GM21723 (cell line): ENCODE measurements around the gene NLGN1.
"Not testable (repeated sequence)": the region's sequence is repeated elsewhere in the genome, so short reads cannot be mapped to it uniquely, and the experiment has no call there.

Experiments
- ATAC-seq: cut with Tn5 transposase; IDR thresholded peaks from one replicate; pipeline ENCODE4 v1.9.1; 2021; ENCODE audit warnings: mild to moderate bottlenecking, moderate library complexity; ENCODE audit not compliant: unreplicated experiment

Gene NLGN1

GRCh38 chr3:173397161-173398110, at the start of gene NLGN1:
Gene NLGN1 (plus strand): TSS chr3:173397744.
- ATAC-seq: no peak

GRCh38 chr3:173351886-173352285, 45.7 kb upstream of the NLGN1 start:
- ATAC-seq: no peak

GRCh38 chr3:173353137-173353536, 44.4 kb upstream of the NLGN1 start:
- ATAC-seq: not testable (repeated sequence)

GRCh38 chr3:173354124-173354523, 43.4 kb upstream of the NLGN1 start:
- no peak for ATAC-seq

- no peak for ATAC-seq
Observed at GRCh38 chr3:173371848-173372487, 25.6 kb upstream of the NLGN1 start.

GRCh38 chr3:173380681-173381080, 16.9 kb upstream of the NLGN1 start:
- ATAC-seq: no peak

- ATAC-seq: not testable (repeated sequence)
Observed at GRCh38 chr3:173381936-173382335, 15.6 kb upstream of the NLGN1 start.

- peak; percentile 38 for ATAC-seq
Observed at GRCh38 chr3:173395073-173395411, 2.5 kb upstream of the NLGN1 start.

- peak; percentile 90 for ATAC-seq
Observed at GRCh38 chr3:173395412-173396181, 1.9 kb upstream of the NLGN1 start.

- ATAC-seq: no peak
Observed at GRCh38 chr3:173396191-173397041, 1.1 kb upstream of the NLGN1 start.

- no peak for ATAC-seq
Observed at GRCh38 chr3:173398111-173398479, 551 bp downstream of the NLGN1 start.

- no peak for ATAC-seq
Observed at GRCh38 chr3:173399044-173399443, 1.5 kb downstream of the NLGN1 start.

GRCh38 chr3:173401369-173401768, 3.8 kb downstream of the NLGN1 start:
- no peak for ATAC-seq

- ATAC-seq: no peak
Observed at GRCh38 chr3:173402656-173403055, 5.1 kb downstream of the NLGN1 start.

- ATAC-seq: no peak
Observed at GRCh38 chr3:173403376-173403775, 5.8 kb downstream of the NLGN1 start.

- no peak for ATAC-seq
Observed at GRCh38 chr3:173404156-173404555, 6.6 kb downstream of the NLGN1 start.

- no peak for ATAC-seq
Observed at GRCh38 chr3:173410436-173410835, 12.9 kb downstream of the NLGN1 start.

GRCh38 chr3:173410849-173411248, 13.3 kb downstream of the NLGN1 start:
- no peak for ATAC-seq

GRCh38 chr3:173411375-173411973, 13.9 kb downstream of the NLGN1 start:
- ATAC-seq: no peak

- ATAC-seq: no peak
Observed at GRCh38 chr3:173416070-173416469, 18.5 kb downstream of the NLGN1 start.
